Measurements from ENCODE around the gene ACOT7.
A peak's percentile ranks its signal among the peaks of the same experiment; 100 is the strongest.

The ACOT7 gene

DNA sequence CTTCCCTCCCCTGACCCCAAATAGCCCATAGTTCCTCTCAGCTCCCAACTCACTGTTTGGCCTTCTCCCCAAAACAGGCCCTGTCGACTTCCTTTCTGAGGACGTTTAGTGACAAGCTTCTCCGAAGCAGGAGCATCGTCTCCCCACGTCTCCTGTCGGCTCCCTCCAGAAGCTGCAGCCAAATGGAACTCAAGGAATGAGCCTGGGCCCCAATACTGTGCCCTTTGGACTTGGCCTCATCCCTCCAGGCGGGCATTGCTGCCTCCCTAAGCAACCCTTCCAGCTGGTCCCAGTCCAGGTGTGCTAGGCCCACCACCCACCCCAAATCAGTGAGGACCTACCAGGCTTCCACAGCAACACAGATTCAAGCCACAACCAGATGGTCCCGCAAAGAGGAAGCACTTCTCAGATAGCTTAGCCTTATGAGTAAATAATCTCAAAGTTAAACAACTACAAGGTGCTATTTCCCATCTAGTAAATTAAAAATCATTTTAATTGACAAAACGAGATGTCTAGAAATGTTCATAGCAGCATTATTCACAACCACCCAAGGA lies 33.0 kb downstream of the ACOT7 start:
- no peak for DNase-seq (ENCODE audit: low read depth)

GRCh38 chr1:6360117-6360496 lies 33.5 kb downstream of the ACOT7 start:
- DNase-seq (ENCODE audit: low read depth): no peak

DNA sequence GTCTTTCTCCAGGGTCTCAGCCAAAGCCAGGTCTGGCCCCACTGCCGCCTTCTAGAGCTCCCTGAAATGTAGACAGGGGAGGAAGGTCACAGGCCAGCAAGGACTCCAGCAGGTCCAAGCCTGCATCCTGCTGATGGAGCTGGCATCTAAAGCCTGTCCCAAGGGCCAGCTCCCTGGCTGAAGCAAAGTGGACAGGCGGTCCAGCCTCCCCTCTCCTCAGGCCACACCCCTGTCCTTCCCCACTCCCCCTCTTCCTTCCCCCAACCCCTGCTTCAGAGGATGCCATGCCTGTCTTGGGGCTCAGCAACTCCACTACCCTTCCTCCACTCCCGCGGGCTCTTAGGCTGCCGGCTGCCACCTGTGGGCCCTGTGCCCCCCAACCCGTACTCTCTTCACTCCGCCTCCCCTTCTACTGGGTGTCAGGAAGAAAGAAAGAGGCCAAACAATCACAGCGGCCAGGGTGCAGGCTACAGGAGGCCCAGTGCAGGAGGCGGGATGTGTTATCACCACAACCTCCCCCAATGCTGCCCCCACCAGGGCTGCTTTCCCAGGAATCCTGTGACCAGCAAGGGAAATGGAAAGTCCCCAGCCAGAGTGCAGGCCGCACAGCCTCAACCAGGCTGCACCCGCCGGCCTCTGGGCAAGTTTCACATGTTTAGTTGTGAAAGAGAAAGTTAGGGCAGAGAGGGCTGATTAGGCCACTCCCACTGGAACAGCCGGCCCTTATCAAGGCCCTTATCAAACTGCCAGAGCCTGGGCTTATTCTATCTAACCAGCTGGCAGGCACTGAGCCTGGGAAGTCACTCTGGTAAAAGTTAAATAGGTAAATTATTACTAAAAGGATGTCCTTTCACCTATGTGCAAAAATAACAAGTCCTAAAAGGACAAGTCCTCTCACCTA lies 34.1 kb downstream of the ACOT7 start:
- DNase-seq (ENCODE audit: low read depth): no peak

DNA sequence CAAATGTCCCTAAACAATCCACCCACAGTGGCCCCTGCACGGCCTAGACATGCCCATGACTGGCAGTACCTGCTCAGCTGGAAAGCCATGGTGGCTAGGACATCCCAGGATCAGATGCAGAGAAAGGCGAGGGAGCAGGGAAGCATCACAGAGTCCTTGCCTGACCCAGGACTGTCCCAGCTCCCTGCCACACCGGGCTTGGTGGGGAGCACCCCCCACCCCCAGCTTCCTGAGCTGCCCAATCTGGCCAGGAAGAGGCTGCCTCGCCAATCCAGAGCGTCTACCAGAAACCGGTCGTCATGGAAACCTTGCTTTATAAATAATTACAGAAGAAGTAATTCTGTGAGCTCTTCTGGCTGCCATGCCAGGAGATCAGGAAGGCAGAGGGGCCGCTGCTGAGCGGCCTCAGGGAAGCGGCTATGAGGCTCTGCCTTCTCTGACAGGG lies 34.8 kb downstream of the ACOT7 start:
- DNase-seq (ENCODE audit: low read depth): no peak

GRCh38 chr1:6358144-6358624 lies 35.4 kb downstream of the ACOT7 start:
- DNase-seq (ENCODE audit: low read depth): no peak

DNA sequence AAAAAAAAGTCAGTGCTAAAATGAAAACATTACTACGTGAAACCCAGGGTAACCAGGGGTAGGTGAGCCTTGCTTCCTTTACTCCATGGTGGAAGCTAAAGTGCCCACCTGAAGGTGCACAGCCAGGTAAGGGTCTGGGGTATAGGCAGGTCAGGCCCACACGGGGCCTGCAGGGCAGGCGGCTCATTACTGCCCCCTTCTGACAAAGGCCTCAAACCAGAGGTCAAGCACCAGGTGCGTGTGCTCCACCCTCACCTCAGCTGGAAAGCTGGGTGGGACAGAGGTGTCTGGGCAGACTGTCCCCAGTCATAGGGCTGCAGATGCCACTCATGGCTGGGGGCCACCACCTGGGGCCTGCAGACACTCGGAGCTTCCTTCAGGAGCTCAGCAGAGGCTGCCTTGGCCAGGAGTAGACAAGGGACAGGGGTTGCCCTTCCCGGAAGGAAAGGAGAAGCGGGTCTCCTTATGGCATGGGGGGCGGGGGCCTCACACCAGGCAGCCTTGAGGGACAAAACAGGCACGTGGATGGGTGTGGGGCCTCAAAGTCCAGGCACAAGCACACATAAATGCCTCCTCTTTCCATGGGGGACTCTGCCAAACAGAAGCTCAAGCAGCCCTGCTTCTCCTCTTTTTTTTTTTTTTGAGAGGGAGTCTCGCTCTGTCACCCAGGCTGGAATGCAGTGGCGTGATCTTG lies 36.2 kb downstream of the ACOT7 start:
- DNase-seq (ENCODE audit: low read depth): no peak

DNA sequence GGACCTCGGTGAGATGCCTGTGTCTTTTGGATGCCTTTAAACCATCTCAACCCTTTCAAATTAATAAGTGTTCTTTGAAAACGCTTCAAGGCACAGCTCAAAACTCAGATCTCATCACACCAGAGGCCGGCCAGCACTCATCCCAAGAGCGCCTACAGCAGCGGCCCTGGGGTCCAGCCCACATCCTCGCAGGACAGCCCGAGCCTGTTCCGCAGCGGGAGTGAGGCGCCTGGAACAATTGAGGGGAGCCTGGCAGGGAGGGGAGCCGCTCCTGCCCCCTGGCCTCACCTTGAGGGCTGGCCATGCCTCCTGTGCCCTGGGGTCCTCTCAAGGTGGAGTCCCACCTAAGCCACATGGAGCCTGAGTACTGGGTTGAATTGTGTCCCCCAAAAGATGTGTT lies 37.9 kb downstream of the ACOT7 start:
- no peak for DNase-seq (ENCODE audit: low read depth)

DNA sequence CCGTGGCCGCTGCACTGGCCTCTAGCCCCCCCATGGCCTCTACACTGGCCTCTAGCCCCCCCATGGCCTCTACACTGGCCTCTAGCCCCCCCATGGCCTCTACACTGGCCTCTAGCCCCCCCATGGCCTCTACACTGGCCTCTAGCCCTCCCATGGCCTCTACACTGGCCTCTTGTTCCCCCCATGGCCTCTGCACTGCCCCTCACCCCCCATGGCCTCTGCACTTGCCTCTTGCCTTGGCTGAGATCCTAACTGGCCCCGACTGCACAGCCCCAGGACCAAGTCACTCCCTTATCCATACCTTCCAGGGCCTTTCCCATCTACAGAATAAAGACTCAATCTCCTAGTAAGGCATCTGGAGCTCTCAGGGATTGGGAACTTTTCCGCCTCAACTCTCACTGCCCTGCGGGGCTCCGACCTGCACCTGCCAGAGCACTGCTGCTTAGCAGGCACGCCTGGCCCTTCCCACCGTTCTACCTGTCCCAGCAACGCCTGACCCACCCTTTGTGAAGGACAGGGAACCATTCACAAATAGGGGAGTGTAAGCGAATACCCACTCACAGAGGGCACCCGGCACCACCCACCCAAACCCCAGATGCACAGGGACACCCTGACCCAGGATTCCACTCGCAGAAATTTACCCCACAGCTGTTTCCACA lies 38.8 kb downstream of the ACOT7 start:
- DNase-seq (ENCODE audit: low read depth): no peak

- DNase-seq (ENCODE audit: low read depth): no peak
These were observed 39.5 kb downstream of the ACOT7 start for GRCh38 chr1:6353955-6354658.

GRCh38 chr1:6353619-6353954 lies 40.0 kb downstream of the ACOT7 start:
- no peak for DNase-seq (ENCODE audit: low read depth)

- DNase-seq (ENCODE audit: low read depth): no peak
These were observed 41.4 kb downstream of the ACOT7 start for GRCh38 chr1:6352138-6352563.

DNA sequence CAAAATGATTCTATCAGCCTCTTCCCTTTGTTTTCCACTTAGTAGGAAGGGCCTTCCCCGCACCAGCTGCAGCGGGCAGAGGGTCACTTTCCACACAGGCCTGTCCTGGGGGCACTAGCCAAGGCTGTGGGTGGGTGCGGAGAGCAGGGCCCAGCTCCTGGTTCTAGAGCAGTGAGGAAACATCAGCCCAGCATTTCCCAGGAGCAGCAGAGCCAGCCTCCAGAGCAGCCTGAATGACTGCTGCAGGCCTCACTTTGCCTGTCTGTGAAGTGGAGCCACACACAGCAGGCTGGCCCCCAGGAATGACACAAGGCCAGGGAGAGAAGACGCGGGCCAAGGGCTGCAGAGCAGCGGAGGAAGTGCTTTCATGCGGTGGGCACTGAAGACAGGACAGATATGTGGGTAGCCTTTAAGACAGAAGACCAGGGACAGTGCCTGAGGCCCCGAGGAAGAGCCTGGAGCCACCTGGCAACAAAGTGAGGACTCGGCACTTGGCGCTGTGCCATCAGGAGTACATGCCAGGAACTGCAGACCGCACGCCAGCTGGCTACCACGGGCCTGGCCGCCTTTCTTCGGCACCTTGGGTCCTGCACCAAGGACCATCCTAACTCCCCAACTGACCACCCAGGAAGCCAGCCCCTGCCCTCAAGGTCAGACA lies 42.0 kb downstream of the ACOT7 start:
- DNase-seq (ENCODE audit: low read depth): no peak

- DNase-seq (ENCODE audit: low read depth): no peak
These were observed 43.0 kb downstream of the ACOT7 start for GRCh38 chr1:6350416-6351088.

GRCh38 chr1:6349254-6349943 lies 44.2 kb downstream of the ACOT7 start:
- DNase-seq (ENCODE audit: low read depth): no peak

DNA sequence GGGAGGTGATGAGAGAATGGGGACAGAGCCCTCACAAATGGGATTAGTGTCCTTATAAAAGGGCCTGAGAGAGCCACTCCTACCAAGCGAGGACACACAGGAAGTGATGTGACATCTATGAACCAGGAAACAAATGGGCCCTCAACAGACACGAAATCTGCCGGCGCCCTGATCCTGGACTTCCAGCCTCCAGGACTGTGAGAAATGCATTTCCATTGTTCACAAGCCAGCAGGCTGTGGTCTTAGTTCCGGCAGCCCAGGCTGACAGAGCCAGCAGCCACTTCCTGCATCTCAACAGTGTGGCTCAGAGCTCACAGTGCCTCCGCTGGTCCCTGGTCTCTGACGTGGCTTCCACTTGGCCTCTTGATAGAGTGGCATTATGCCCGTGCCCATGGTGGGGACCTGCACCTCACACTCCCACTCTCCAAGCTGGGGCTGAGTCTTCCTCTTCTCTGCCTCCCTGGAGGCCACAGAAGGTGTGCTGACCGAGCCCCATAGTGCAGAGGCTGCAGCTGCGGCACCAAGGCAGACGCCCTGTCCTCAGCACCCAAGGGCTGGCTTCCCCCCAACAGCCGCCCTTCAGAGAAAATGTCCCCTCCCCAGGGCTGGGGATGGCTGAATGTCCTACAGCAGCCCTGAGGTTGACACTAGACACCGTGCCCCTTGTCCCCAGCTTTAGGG lies 44.9 kb downstream of the ACOT7 start:
- DNase-seq (ENCODE audit: low read depth): no peak

DNA sequence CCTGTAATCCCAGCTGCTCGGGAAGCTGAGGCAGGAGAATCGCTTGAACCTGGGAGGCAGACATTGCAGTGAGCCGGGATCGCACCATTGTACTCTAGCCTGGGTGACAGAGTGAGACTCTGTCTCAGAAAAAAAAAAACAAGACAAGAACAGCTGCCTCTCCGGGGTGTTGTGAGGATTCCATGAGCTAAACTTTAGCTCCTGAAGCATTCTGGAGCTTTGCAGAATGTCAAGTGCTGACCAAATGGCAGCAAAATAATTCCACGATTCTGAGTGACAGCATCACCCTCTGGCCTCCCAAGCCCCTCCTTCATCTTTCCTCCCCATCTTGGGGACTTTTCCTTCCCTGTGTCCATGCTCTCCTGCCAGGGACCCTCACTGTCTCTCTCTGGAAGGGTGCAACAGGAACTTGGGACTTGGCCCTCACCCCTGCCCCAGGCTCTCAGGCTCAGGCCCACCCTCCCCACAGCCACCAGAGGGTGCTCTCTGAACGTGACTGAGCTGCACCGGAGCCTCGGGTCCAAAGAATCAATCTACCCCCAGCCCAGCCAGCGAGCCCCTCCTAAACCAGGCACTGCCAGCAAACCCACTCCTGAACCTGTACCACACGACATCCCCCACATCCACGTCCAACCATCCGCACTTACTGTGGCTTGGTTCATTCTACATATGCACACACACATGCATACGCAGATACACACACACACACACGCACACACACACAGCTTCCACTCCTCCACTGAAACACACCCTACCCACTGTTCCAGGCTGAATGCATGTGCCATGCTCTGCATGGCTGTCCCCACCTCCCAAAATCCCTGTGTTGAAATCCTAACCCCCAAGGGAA lies 45.7 kb downstream of the ACOT7 start:
- DNase-seq (ENCODE audit: low read depth): peak; percentile 29

DNA sequence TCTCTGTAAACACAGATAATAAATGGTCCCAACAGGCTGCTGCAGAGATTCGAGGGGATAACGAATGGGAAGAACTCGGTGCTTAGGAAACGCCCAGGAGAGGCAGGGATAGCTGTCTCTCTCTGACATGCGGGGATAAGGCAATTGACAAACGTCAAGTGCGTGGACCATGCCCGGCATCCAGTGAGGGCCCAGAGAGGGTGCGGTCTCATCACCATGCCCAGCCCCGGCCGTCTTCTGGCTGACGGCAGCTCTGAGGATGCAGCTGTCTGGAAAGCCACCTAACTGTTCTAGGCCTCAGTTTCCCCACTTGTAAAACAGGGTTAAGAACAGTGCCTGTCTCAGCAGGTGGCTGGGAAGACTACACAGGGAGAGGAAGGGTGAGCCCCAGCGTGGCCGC lies 48.1 kb downstream of the ACOT7 start:
- no peak for DNase-seq (ENCODE audit: low read depth)

- DNase-seq (ENCODE audit: low read depth): no peak
These were observed 48.6 kb downstream of the ACOT7 start for GRCh38 chr1:6345009-6345408.
